Measurements from ENCODE around the gene STK11. TPM values are rescaled to one million over a fixed set of nuclear protein-coding genes. Genes with fewer than 3 reads are reported as not detected.

STK11 gene
- total RNA-seq, 1 donor from 2014 or later = 67.6 TPM

DNA sequence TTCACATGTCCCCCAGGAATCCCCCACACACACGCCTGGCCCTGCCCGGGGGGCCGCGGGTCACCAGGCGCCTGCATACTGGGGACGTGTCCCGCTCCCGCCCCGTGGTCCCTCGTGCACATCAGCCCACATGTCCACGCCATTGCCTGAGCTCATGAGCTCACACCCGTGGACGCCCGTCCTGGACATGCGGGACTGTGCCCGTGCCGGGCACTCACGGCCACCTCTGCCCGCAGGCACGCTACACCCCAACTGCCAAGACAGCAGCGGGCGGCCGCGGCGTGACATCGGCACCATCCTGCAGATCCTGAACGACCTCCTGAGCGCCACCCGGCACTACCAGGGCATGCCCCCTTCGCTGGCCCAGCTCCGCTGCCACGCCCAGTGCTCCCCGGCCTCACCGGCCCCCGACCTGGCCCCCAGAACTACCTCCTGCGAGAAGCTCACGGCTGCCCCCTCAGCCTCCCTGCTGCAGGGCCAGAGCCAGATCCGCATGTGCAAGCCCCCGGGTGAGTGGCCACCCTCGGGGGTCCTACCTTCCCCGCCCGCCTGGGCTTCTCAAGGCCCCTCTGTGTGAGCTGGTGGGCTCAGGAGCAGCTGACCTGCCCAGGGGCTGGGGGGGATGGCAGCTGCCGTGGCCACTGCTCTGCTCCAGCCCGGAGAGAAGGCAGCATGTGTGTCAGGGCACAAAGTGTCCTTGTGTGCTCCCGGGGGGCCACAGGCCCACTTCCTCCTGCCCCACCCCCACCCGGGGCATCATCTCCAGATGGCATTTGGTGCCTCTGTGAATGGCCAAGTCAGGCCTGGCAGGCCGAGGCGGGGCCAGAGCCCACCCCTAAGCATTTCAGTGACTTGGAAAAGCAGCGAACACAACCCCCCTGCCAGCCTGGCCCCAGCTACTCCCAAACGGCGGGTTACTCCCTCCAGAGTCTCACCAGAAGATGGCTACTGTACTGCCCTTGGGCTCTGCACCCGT lies 49.9 kb downstream of the STK11 start:
- ChIA-PET CTCF (interaction anchor here (1.7 to 3.1 kb wide), 2 partner anchors 11 kb away, joined by 4 to 8 read pairs; no protein-coding TSS in a partner anchor), POLR2A (interaction anchor here (1.2 to 4.8 kb wide), 6 partner anchors 8 to 19 kb away, joined by 4 to 139 read pairs (median 6); partner anchors contain the start of gene CIRBP)
- H3K4me1 Mint-ChIP-seq = peaks cover 68% of the 10 kb centered on the region
- no peaks in the 10 kb centered on the region for H3K27me3 Mint-ChIP-seq
- no peaks in the 10 kb centered on the region for H3K9me3 Mint-ChIP-seq
- intact Hi-C loops (cut with micrococcal nuclease) = no loop called here
- TF ChIP-seq, protein P1, sequence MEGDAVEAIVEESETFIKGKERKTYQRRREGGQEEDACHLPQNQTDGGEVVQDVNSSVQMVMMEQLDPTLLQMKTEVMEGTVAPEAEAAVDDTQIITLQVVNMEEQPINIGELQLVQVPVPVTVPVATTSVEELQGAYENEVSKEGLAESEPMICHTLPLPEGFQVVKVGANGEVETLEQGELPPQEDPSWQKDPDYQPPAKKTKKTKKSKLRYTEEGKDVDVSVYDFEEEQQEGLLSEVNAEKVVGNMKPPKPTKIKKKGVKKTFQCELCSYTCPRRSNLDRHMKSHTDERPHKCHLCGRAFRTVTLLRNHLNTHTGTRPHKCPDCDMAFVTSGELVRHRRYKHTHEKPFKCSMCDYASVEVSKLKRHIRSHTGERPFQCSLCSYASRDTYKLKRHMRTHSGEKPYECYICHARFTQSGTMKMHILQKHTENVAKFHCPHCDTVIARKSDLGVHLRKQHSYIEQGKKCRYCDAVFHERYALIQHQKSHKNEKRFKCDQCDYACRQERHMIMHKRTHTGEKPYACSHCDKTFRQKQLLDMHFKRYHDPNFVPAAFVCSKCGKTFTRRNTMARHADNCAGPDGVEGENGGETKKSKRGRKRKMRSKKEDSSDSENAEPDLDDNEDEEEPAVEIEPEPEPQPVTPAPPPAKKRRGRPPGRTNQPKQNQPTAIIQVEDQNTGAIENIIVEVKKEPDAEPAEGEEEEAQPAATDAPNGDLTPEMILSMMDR (IDR thresholded peaks at IDR 0.05) = no peak
- ATAC-seq (ENCODE audit: low read depth) (no peak), DNase-seq (no peak)
- H3K4me3 Mint-ChIP-seq = no peak overlapping the region
- H3K27ac Mint-ChIP-seq = peak overlapping the region; percentile 41
- H3K36me3 Mint-ChIP-seq (ENCODE audit: low read depth) = peaks cover 40% of the 10 kb centered on the region

DNA sequence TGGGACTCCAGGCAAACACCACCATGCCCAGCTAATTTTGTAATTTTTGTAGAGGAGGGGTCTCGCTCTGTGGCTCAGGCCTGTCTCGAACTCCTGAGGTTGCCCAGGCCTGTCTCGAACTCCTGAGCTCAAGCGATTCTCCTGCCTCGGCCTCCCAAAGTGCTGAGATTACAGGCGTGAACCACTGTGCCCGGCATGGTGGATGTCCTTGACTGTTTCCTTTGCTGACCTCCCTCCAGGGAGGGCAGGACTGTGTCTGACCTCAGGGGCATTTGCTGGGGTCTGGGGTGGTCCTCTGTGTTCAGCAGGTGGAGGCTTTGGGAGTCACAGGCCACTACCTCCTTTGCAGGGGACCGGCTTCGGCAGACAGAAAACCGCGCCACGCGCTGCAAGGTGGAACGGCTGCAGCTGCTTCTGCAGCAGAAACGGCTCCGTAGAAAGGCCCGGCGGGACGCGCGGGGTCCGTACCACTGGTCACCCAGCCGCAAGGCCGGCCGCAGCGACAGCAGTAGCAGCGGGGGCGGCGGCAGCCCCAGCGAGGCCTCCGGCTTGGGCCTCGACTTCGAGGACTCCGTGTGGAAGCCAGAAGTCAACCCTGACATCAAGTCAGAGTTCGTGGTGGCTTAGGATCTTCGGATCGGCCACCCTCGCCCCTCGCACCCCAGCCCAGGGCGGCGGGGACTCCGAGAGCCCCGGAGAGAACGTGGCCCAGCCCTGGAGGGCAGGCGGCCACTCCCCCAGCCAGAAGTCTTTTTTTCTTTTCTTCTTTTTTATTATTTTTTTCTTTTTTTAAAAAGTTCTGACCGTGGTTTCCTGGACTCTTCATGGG lies 51.3 kb downstream of the STK11 start:
- Mint-ChIP-seq H3K36me3 (ENCODE audit: low read depth) (peaks cover 36% of the 10 kb centered on the region), H3K4me1 (peaks cover 72% of the 10 kb centered on the region), H3K27me3 (no peaks in the 10 kb centered on the region), H3K9me3 (no peaks in the 10 kb centered on the region), H3K27ac (peak overlapping the region; percentile 76), H3K4me3 (peak overlapping the region; percentile 48)
- intact Hi-C loops (cut with micrococcal nuclease) = no loop called here
- TF ChIP-seq, protein P1 (IDR thresholded peaks at IDR 0.05) = no peak
- DNase-seq (no peak), ATAC-seq (ENCODE audit: low read depth) (no peak)
- POLR2A ChIA-PET = interaction anchor here (0.7 to 4.8 kb wide), 6 partner anchors 8 to 199 kb away, joined by 3 to 139 read pairs (median 6); partner anchors contain the start of gene CIRBP
- CTCF ChIA-PET = interaction anchor here (1.7 to 3.1 kb wide), 2 partner anchors 10 to 13 kb away, joined by 4 to 8 read pairs; no protein-coding TSS in a partner anchor

DNA sequence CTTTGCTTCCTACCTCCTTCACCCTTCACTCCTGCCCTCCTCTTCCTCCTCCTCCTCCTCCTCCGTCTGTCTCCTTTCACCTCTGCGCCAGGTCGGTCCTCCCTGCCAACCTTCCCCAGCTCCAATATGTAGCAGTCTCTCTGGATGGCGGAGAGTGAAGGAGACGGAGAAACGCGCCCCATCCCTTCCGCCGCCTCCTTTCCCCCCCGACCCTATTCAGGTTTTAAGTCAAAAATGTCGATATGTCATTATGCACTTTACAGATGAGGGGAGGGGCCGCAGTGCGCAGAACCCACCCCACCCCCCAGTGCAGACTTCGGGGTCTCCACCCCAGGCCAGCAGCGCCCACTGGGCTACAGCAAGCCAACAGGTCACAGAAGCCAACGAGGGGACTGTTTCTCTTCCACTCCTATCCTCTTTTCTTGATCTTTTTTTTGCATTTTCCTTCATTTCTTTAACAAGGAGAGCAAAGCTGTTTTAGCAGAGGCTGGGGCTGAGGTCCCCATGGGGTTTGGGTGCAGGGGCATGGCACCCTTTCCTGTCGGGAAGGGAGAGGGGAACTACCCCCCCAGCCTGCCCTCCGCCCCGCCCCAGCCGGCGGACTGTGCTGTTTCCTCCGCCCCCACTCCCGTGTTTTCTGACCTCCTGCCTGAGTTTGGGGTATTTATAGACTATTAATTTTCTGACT lies 52.0 kb downstream of the STK11 start:
- TF ChIP-seq, protein P1 (IDR thresholded peaks at IDR 0.05) = no peak
- Mint-ChIP-seq H3K4me3 (peak overlapping the region; percentile 48), H3K36me3 (ENCODE audit: low read depth) (peaks cover 37% of the 10 kb centered on the region), H3K27me3 (no peaks in the 10 kb centered on the region), H3K4me1 (peaks cover 72% of the 10 kb centered on the region), H3K27ac (peak overlapping the region; percentile 98), H3K9me3 (no peaks in the 10 kb centered on the region)
- no peak for DNase-seq
- no peak for ATAC-seq (ENCODE audit: low read depth)
- intact Hi-C loops (cut with micrococcal nuclease) = no loop called here
- ChIA-PET POLR2A (interaction anchor here (1.8 to 4.3 kb wide), 2 partner anchors 9 to 11 kb away, joined by 5 to 86 read pairs; partner anchors contain the start of gene CIRBP), CTCF (interaction anchor here (3.1 kb wide), 1 partner anchor 14 kb away, joined by 8 read pairs; no protein-coding TSS in a partner anchor)

DNA sequence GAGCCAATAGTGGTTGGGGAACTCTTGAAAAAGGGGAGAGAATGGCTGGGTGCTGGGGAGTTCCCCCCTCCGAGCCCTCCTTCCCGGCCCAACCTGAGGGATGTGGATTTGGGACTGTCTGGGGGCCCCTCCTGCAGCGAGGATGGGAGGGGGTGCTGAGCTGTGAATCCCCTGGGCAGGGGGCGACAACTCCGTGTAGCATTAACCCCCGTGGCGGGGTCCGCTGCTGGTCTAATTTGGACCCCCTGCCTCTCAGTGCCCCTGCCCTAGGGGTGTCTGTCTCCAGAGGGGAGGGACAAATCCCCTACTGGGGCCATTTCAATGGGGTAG lies 52.5 kb downstream of the STK11 start:
- CTCF ChIA-PET = interaction anchor here (1.0 kb wide), 1 partner anchor 14 kb away, joined by 7 read pairs; no protein-coding TSS in a partner anchor
- DNase-seq (no peak), ATAC-seq (ENCODE audit: low read depth) (no peak)
- peaks cover 37% of the 10 kb centered on the region for H3K36me3 Mint-ChIP-seq (ENCODE audit: low read depth)
- H3K27me3 Mint-ChIP-seq = no peaks in the 10 kb centered on the region
- peak overlapping the region; percentile 38 for H3K4me3 Mint-ChIP-seq
- TF ChIP-seq, protein P1 (IDR thresholded peaks at IDR 0.05) = no peak
- intact Hi-C loops (cut with micrococcal nuclease) = no loop called here
- H3K4me1 Mint-ChIP-seq = peaks cover 77% of the 10 kb centered on the region
- peak overlapping the region; percentile 98 for H3K27ac Mint-ChIP-seq
- POLR2A ChIA-PET = interaction anchor here (0.7 to 4.3 kb wide), 4 partner anchors 8 to 21 kb away, joined by 5 to 86 read pairs (median 6); partner anchors contain the start of genes CIRBP and FAM174C
- no peaks in the 10 kb centered on the region for H3K9me3 Mint-ChIP-seq

All from activated B cell treated with CpG ODN at 0.5 μM for 24 hours (primary cell).